ENCODE data around the gene FA2H.

Gene FA2H

DNA sequence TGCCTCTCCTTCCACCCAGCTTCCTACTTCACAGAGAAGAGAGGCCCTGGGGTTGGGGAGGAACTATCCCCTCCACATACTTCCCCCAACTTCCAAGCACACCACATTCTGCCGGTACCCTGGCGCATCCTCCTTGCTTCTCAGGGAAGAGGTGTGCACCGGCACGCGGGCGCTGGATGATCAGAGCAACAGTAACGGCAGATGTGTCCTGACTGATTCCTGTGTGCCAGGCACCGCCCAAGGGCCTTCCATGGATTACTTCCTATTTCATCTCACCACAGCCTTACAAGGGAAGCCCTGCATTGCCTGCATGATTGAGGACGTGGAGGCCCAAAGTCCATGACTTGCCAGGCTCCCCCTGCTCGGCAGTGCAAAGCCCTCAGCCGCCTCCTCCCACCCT, 52.9 kb downstream of the FA2H start:
- no peak for DNase-seq

DNA sequence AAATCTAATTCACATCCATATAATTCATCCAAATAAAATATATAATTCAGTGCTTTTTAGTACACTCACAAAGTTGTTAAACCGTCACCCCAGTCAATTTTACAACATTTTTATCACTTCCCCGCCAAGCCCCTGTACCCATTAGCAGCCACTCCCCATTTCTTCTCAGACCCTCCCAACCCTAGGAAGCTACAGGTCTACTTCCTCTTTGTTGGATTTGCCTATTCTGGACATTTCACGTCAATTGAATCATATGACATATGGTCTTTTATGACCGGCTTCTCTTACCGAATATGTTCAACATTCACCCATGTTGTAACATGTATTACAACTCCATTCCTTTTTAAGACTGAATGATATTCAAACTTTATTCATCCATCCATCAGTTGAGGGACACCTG, 54.0 kb downstream of the FA2H start:
- no peak for DNase-seq

DNA sequence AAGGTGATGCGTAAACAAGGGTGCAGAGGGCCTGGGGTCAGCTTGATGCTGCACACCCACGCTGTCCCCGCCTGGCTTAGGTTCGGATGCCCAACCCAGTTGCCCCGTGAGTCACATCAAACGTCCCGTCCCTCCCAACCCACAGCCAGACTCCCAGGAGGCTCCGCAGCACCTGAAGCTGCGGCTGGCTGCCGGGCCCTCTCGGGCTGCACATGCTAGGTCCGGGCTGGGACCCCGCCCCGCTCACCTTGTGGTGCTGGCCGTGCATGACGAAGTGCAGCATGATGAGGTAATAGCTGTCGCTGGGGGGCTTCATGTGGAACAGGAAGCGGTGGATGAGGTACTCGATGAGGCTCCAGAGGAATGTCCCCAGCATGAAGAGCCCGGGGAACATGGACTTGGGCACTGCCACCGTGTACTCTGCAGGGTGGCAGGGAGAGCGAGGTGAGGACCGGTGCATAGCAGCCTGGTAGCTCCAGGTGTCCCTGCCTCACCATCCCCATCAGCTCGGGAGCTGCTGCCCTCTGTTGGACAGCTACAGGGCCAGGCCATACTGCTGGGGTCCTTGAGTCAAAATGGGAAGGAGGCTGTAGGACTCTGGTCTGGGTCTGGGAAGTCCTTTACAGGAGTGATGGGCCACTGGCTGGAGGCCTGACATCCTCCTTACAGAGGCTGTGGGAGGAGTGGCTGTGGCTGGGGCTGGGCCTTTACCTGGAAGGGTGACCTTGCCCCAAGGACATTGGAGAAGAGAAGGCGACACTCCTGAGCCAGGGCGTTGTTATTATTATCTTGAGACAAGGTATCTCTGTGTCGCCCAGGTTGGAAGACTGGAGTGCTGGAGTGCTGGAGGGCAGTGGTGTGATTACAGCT, 55.6 kb downstream of the FA2H start:
- no peak for DNase-seq

DNA sequence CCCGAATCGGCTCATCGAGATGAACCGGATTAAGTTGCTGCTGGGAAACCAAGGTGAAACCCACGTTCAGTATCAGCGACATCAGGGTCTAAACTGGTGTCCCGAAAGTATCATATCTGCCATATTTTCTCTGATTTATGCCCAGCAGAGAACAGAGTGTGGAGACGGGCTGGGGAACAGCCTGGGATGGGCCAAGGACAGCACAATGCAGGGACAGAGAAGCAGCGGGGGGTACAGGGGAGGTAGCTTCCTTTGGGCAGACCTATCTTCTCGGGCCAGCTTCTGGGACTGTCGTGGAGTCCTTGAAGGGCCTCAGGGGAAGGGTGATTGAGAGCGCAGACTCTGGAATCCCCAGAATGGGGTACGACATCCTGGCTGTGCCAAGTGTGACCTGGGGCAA, 56.5 kb downstream of the FA2H start:
- no peak for DNase-seq

DNA sequence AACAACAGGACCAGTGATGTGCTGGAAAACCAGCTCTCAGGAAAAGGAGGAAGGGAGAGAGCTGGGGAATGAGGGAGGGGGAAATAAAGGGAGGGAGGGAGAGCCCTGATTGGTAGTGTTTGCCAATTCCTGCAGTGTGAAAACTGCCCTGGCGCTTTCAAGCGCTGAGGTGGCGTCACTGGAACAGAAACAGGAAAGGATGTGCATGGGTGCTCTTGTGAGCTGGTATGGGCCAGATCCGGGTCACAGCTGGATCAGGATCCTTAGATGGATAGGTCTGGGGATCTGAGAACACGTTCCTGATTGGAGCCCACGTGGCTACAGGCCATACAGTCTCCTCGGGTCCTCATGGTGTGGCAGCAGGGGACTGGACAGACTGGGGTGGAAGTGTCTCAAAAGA, 57.3 kb downstream of the FA2H start:
- DNase-seq, result no peak

DNA sequence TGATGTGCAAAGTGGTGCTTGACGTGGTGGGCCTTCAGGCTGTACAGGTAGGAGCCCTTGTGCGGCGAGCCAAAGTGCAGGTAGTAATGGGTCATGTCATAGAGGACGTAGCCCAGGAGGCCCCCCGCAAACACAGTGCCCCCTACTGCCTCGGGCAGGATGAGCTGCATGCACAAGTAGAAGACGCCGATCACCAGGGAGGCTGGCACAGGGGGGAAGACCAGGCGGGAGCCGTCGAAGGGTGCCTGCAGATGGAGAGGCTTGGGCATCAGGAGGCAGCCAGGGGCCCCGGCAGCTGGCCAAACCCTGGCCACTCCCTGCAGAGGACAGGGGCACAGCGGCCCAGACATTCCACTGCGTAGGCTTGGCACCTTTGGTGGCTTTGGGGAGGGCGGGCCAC, 58.3 kb downstream of the FA2H start:
- DNase-seq, result no peak

DNA sequence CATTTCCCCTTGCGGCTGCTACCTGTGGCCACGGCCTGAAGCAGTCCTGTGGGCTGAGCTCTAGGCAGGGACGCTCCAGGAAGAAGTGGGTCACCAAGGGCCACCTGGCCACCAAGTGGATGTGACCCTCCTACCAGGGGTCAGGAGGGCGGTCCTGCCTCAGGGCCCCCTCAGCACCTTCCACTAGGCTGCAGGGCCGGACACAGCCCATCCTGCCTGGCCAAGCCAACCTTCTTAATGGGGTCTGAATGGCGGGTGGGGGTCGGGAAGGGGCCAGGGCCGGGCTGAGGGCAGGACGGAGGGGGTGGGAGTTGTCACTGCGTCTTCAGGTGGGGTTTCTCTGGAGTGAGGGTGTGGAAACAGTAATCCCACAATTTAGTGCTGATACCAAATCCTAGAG, 60.7 kb downstream of the FA2H start:
- no peak for DNase-seq

DNA sequence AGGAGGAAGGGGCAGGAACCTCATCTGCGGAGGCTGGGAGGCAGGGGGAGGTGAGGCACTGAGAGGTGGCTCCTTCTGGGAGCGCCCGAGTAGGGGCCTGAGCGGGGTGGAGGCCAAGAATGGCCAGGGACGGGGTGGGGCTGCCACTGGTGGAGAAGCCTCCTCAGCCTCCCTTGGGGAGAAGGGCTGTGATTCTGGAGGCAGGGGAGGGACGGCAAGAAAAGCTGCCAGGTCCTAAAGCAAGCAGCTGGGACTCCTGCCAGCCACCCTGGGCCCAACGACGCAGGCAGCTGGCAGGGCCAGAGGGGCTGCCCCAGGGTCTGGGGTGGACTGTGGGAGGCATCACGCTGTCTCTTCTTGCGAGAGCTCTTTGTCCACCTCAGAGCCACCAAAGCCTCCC, 61.3 kb downstream of the FA2H start:
- no peak for DNase-seq

DNA sequence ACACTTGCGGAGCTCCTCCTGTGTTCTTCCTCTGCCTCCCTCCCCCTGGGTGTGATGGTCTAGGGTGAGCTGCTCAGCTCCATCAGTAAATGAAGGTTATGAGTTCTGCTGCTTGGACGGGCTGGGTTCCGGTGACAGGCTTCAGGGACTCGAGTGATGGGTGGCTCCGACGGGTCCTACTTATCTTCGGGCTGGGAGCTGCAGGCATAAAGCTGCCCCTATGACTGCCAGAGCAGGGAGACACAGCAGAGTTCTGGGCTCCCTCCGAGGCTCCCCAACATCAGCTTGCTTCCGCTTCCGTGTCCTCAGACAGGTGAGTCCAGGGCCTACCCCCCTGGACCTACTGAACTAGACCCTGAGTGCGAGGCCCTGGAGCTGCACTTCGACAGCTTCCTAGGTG, 62.7 kb downstream of the FA2H start:
- no peak for DNase-seq

DNA sequence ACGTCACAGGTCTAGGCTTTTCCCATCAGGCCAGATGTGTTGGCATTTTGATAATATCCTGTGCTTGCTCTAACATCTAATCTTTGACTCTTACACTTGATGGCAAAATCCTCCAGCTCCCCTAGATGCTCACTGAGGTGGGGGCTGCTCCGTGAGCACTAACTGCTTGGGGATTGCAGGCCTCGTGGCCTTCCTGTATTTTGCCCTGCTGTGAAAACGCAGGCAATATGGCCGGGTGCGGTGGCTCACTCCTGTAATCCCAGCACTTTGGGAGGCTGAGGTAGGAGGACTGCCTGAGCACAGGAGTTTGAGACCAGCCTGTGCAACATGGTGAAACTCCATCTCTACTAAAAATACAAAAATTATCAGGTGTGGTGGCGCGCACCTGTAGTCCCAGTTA, 64.2 kb downstream of the FA2H start:
- DNase-seq, result no peak

DNA sequence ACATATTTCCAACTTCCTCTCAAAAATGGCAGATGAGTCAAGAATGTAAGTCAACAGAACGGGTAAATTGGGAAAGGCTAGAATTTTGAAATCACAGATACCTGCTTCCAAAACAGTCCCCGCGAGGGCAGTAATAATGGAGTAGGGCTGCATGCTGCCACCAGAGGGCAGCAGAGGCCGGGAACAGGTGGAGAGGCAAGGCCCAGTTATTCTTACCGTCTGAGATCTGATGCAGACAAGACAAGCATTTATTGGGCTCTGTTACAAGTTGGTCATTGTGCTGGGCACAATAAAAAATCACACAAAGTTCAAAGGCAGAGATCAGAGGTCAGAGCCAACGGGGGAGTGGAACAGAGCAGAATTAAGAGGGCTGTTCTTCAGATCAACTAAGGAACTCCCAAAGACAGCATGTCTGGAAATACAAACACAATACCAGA, 65.2 kb downstream of the FA2H start:
- DNase-seq, result peak; percentile 59

DNA sequence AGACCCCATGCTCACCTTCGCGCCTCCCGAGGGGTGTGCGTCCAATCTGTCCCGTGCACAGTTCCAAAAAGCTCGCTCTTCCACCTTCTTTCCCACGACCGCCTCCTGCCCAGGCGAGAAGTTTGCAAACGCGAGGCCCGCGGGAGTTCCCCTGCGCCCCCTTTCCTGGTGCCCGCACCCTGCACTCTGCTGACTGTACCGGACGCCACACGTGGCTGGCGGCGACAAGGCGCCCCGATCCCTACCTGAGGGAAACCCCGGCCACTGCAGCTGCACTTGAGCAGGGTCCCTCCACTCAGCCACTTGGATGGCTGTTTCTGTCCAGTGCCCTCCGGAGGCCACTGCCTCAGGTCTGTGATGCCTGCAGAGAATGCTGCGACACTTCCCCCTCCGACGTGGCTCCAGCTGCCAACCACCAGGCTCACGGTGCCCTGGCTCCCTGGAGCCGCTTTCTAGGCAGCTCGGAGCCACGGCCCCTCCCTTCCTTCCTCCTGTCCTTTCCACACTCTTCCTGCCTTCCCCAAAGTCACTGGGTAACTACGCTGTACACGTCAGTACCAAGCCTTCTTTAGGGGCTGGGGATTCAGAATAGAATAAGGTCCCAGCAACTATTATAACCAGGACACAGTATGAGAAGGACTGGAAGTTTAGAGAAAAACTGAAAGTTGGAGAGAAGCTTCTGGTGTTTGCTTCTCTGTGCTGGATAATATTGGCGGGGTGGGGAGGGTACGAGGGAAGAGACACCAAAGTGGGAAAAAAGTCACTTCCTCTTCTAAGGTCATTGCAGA, 74.0 kb downstream of the FA2H start, which contains the start of gene MLKL:
Gene MLKL (minus strand): TSS at position 425 of the 788 bp plus-strand sequence. CDS start 5,105 bp downstream, outside the sequence.
- DNase-seq, result peak; percentile 28

DNA sequence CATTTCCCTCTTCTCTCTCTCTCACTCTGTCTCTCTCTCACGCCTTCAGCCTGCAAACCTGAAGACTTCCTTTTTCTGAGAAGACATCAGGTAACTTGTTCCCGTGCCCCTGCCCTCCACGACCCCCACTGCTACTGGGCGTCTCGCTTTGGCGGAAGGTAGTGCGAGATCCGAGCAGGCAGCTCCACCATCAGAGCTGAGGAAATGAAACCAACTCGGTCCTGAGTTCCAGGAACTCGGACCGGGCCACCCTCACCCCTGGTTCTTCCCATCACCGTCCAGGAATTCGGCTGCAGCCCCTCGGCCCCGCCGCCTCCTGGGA, 74.5 kb downstream of the FA2H start:
- no peak for DNase-seq

DNA sequence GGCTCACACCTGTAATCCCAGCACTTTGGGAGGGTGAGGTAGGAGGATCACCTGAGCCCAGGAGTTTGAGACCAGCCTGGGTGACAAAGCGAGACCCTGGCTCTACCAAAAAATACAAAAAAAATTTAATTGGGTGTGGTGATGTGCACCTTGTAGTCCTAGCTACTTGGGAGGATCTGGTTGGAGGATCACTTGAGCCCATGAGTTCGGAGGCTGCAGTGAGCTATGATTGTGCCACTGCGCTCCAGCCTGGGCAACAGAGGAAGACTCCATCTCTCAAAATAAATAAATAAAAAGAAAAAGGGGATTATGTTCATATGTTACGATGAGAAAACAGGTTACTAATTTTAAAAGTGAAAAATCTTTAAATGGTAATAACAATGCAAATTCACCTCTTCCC, 75.0 kb downstream of the FA2H start:
- no peak for DNase-seq

DNA sequence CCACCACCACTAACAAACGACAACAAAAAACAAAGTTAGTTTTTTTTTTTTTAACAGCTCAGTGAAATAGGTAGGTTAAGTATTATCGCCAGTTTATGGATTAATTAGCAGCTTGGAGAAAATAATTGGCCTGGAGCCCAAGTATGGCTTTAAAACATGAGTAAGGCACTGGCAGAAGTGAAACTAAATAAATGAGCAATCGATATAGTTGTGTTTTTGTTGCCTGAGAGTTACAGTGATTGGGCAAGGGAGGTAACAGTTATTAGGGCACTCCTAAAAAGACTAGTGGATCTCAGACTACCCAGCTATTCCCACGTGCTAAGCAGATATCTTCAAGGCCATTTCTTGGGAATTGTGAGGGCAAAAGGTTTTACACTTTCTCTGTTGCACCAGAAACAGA, 76.4 kb downstream of the FA2H start:
- no peak for DNase-seq

DNA sequence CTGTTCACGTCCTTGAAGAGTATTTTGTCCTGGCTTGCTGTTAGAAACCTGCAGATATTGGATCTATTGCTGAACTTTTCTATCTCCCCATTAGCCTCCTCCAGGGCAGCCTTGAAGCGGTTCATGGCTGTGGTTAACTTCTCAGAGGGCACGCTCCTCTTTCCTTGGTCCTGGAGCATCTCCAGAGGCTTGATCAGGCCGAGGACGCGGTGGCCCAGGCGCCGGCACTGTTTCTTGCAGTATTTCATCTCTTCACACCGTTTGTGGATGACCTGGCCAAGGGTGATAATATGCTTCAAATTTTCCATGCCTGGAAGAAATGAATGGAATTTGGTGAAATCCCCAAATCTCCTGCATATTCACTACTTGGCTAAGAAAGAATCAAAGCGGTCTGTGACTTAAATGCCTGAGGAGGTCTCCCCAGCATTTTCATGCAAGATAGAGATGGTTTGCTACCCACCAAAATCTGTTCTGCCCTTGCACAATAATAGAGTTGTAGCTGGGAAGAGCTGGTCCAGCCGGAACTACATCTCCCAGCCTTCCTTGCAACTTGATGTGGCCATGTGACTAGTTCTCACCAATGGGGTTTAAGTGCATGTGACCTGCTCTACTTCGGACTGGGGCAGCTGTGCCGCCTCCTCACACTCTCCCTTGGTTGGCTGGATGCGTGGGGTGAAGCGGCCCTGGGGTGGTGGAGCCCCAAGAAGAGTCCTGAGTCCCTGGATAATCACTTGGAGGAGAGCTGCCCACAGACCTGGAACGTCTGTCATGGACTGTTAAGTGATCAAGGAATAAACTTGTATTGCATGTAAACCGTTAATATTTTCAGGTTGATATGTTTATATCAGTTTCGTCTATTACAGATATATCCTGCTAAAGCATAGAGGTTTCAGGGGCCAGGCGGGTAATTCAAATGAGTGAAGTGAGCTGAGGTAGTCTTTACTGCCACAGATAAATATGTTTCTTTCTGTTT, 78.9 kb downstream of the FA2H start:
- DNase-seq, result peak; percentile 72

DNA sequence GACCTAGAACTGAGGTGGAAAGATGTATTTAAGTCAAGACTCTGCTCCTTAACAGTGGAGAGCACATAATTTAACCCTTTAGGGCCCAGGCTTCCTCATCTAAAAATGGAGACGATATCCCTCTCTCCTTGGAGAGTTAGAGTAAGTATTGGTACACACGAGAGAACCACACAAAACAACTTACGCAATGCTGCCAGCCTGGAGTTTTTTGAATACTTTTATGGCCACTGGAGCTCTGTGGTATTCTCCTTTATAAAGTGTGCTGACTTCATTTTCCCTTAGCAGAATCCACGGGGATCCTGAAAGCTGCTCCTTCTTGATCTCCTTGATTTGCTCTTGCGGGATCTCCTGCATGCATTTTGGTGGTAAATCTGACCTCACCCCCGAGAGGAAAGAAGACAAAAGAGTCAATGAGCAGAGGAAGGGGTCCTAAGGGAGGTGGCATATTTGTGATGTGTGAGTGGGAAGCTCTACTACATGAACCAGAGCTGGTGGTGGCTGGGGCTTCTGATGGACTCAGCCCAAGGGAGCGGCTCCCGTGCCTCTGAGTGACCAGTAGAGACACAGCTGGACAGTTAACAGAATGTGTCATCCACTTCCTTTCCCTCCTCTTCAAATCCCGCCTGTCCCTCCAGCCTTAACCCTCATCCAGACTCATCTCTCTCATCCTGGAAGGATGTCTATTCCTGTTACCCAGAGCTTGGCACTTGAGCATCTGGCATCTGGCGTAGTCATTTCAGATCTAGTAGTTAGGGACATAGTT, 83.3 kb downstream of the FA2H start:
- DNase-seq, result no peak

DNA sequence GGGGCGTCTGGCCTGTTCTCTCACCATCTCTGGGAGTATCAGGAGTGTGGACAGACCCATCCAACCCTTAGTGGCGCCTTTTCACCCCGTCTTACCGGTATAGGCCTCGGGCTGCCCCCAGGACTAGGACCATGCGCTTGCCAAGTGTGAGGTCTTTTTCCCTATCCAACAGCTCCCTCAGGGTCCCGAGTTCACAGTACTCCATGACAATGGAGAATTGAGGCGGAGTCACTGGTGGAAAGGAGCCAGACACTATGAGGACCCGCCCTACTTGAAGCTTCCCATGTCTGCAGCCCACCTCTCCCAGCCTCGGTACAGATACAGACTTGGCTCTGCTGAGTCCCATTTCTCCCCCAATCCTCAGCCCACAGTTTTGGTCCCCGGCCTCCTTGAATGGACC, 92.1 kb downstream of the FA2H start:
- DNase-seq, result no peak

DNA sequence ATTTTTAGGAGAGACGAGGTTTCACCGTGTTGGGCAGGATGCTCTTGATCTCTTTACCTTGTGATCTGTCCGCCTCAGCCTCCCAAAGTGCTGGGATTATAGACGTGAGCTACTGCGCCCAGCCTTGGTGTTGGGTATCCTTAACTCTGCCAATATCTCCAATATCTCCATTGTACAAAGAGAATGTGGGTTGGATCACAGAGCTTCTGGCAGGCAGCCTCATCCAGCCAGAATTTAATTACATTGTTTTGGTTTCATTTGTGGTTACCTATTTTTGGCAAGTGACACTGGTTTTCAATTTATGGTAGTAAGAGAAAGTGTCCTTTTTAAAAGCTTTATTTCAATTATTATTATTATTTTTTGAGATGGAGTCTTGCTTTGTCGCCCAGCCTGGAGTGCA, 93.9 kb downstream of the FA2H start:
- no peak for DNase-seq

DNA sequence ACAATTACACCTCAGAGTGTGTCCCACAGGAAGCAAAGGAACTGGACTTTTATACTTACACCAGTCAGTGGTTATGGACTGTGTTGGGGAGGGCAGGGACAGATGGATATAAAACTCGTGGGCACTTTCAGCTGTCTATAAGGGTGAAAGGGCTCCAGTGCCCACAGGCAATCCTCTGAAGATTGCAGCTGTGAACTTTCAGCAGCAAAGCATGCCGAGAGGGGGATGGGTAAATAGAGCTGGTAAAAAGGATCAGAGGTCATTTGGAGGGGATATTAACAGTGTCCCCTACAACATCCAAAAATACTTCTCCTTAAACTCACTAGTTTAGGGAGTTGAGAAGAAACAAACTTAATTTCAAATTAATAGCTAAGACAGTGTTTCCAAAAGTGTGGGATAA, 94.6 kb downstream of the FA2H start:
- no peak for DNase-seq

DNA sequence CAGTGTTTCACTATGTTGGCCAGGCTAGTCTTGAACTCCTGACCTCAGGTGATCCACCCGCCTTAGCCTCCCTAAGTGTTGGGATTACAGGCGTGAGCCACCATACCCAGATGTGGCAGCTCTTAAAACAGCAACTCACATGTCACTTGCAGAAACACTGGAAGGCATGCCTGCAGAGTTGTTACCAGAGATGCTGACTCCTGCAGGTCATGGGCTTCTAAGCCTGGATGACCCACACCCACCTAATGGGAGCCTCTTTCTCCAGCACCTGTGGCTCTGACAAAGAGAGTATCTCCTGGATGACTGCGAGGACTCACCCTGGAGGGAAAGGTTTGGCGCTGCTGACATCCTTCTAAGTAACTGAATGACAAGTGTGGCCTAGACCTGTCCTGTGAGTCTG, 96.8 kb downstream of the FA2H start:
- DNase-seq, result no peak

DNA sequence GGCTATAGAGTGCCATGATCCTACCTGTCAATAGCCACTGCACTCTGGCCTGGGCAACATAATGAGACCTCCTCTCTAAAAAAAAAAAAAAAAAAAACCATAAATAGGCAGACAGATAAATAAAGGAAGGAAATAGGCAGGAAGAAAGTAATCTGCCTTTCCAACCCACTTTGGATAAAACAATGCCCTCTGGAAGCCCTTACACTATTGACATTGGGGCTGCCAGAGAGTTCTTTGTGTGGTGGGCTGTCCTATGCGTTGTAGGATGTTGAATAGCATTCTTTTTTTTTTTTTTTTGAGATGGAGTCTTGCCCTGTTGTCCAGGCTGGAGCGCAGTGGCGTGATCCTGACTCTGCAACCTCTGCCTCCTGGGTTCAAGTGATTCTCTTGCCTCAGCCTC, 100.7 kb downstream of the FA2H start:
- no peak for DNase-seq

Data from NCI-H510A treated with DMSO at 0.1 percent for 48 hours (cell line).